ENCODE results near the gene TBCD.

The TBCD gene

GRCh38 chr17:82921426-82921825 is 169.6 kb downstream of the TBCD start:
- no peak for TF ChIP-seq CTCF (IDR thresholded peaks at IDR 0.05; ENCODE audit: low read depth, low read length)
- DNase-seq (ENCODE audit: low read depth in 2 of 2) = no peak
- H3K4me3 ChIP-seq (replicated peaks in 1 of 2; ENCODE audit: low read depth in 2 of 2, low read length in 2 of 2) = no peak overlapping the region

- no peak for DNase-seq (ENCODE audit: low read depth in 2 of 2)
- no peak overlapping the region for H3K4me3 ChIP-seq (replicated peaks in 1 of 2; ENCODE audit: low read depth in 2 of 2, low read length in 2 of 2)
- no peak for TF ChIP-seq CTCF (IDR thresholded peaks at IDR 0.05; ENCODE audit: low read depth, low read length)
These were observed 170.8 kb downstream of the TBCD start for GRCh38 chr17:82922646-82923045.

GRCh38 chr17:82923366-82924113 is 171.7 kb downstream of the TBCD start:
- H3K4me3 ChIP-seq (replicated peaks in 1 of 2; ENCODE audit: low read depth in 2 of 2, low read length in 2 of 2) = no peak overlapping the region
- DNase-seq (ENCODE audit: low read depth in 2 of 2) = no peak
- no peak for TF ChIP-seq CTCF (IDR thresholded peaks at IDR 0.05; ENCODE audit: low read depth, low read length)

- DNase-seq (ENCODE audit: low read depth in 2 of 2) = no peak
- no peak for TF ChIP-seq CTCF (IDR thresholded peaks at IDR 0.05; ENCODE audit: low read depth, low read length)
- no peak overlapping the region for H3K4me3 ChIP-seq (replicated peaks in 1 of 2; ENCODE audit: low read depth in 2 of 2, low read length in 2 of 2)
These were observed 172.3 kb downstream of the TBCD start for GRCh38 chr17:82924214-82924613.

- H3K4me3 ChIP-seq (replicated peaks in 1 of 2; ENCODE audit: low read depth in 2 of 2, low read length in 2 of 2) = no peak overlapping the region
- DNase-seq (ENCODE audit: low read depth in 2 of 2) = no peak
- TF ChIP-seq CTCF (IDR thresholded peaks at IDR 0.05; ENCODE audit: low read depth, low read length) = no peak
These were observed 172.9 kb downstream of the TBCD start for GRCh38 chr17:82924812-82925211.

- no peak for DNase-seq (ENCODE audit: low read depth in 2 of 2)
- no peak for TF ChIP-seq CTCF (IDR thresholded peaks at IDR 0.05; ENCODE audit: low read depth, low read length)
- H3K4me3 ChIP-seq (replicated peaks in 1 of 2; ENCODE audit: low read depth in 2 of 2, low read length in 2 of 2) = no peak overlapping the region
These were observed 173.5 kb downstream of the TBCD start for GRCh38 chr17:82925336-82925735.

GRCh38 chr17:82926081-82926480 is 174.2 kb downstream of the TBCD start:
- DNase-seq (ENCODE audit: low read depth in 2 of 2) = no peak
- H3K4me3 ChIP-seq (replicated peaks in 1 of 2; ENCODE audit: low read depth in 2 of 2, low read length in 2 of 2) = no peak overlapping the region
- no peak for TF ChIP-seq CTCF (IDR thresholded peaks at IDR 0.05; ENCODE audit: low read depth, low read length)

Data from cardiac fibroblast (primary cell).